WTC11 (cell line): Measurements from ENCODE around the gene NPFFR1.

Experiments
- ATF6 ChIP-seq: sonication (generic); formaldehyde crosslinking; IDR thresholded peaks from 2 replicates; pipeline ENCODE4 v1.8.1; 2023; ENCODE audit warnings: mild to moderate bottlenecking, missing genetic modification reagents
- CTCF ChIP-seq: fragments of 200-600 bp; IDR thresholded peaks from 2 replicates; pipeline ENCODE4 v1.8.0; 2022; ENCODE audit warnings: antibody characterized with exemption
- FOXP4 ChIP-seq: sonication (generic); formaldehyde crosslinking; IDR thresholded peaks from 2 replicates; pipeline ENCODE4 v1.8.0; 2022; ENCODE audit warnings: mild to moderate bottlenecking, missing genetic modification reagents
- KAT7 ChIP-seq: sonication (generic); formaldehyde crosslinking; IDR thresholded peaks from 2 replicates; pipeline ENCODE4 v1.8.1; 2023; ENCODE audit warnings: missing genetic modification reagents, mild to moderate bottlenecking, borderline replicate concordance
- MAX ChIP-seq: sonication (generic); formaldehyde crosslinking; IDR thresholded peaks from 2 replicates; pipeline ENCODE4 v1.8.0; 2022; ENCODE audit warnings: mild to moderate bottlenecking, missing genetic modification reagents
- NR3C1 ChIP-seq: sonication (generic); formaldehyde crosslinking; conservative IDR thresholded peaks from 2 replicates; pipeline ENCODE4 v1.8.1; 2023; ENCODE audit warnings: low read depth, mild to moderate bottlenecking, missing genetic modification reagents
- TP53 ChIP-seq: sonication (generic); formaldehyde crosslinking; IDR thresholded peaks from 2 replicates; pipeline ENCODE4 v1.8.1; 2023; ENCODE audit warnings: mild to moderate bottlenecking, missing genetic modification reagents
- USF2 ChIP-seq: sonication (generic); formaldehyde crosslinking; IDR thresholded peaks from 2 replicates; pipeline ENCODE4 v1.8.1; 2023; ENCODE audit warnings: mild to moderate bottlenecking, missing genetic modification reagents, moderate library complexity
- ZNF219 ChIP-seq: sonication (generic); formaldehyde crosslinking; IDR thresholded peaks from 2 replicates; pipeline ENCODE4 v1.8.0; 2023; ENCODE audit warnings: missing genetic modification reagents, mild to moderate bottlenecking, borderline replicate concordance
- ZNF423 ChIP-seq: fragments of 250-450 bp; sonication (Bioruptor Pico); IDR thresholded peaks from 2 replicates; pipeline ENCODE4 v2.1.2; 2022; ENCODE audit warnings: mild to moderate bottlenecking, moderate library complexity
- TF ChIP-seq, protein P1 (sequence below): fragments of 250-450 bp; sonication (Bioruptor Pico); conservative IDR thresholded peaks from 2 replicates; pipeline ENCODE4 v1.9.0; 2021; ENCODE audit warnings: mild to moderate bottlenecking

GRCh38 chr10:70306181-70306705, 22.4 kb upstream of the NPFFR1 start:
- no peak for TF ChIP-seq CTCF
- no peak for TF ChIP-seq KAT7 (CRISPR knock-in tag)
- no peak for TF ChIP-seq NR3C1
- TF ChIP-seq, protein P1, sequence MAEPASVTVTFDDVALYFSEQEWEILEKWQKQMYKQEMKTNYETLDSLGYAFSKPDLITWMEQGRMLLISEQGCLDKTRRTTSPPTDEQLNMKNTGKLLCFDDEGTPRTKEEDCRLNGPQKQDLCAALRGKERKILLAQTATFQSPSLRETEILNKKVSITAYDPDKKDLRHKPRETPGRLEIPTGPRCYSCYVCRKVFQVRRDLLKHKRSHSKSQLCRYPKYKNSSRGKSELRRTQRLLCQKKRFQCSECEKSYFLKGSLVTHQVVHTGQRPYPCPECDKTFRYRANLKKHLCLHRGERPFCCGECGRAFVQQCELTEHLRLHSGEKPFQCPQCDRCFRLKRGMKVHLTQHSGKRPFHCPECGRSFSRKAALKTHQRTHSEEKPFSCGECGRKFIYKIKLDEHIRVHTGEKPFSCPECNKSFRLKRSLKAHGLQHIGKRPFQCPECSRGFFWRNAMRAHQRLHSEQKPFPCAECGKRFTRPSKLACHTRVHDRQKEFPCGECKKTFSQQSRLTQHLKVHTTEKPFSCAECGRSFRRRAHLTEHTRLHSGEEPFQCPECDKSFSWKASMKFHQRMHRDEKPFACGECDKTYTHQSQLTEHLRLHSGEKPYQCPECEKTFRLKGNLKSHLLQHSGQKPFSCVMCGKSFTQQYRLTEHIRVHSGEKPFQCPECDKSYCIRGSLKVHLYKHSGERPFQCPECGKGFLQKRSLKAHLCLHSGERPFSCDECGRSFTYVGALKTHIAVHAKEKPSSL (CRISPR knock-in tag): no peak
- no peak for TF ChIP-seq ZNF423 (CRISPR knock-in tag)
- TF ChIP-seq ATF6 (CRISPR knock-in tag): no peak
- TF ChIP-seq MAX (CRISPR knock-in tag): no peak
- no peak for TF ChIP-seq TP53 (CRISPR knock-in tag)
- no peak for TF ChIP-seq FOXP4 (CRISPR knock-in tag)
- no peak for TF ChIP-seq USF2 (CRISPR knock-in tag)
- TF ChIP-seq ZNF219: no peak
